ENCODE results near the gene PC. TPM values are rescaled to one million over a fixed set of nuclear protein-coding genes. Genes with fewer than 3 reads are reported as not detected.

The PC gene
- total and polyA plus RNA-seq, 9 of the 15 experiments (the other 6 are each of a cell fraction or from before 2014, with no cell fraction given) = 0.94 to 38.0 (median 8.7) TPM

DNA sequence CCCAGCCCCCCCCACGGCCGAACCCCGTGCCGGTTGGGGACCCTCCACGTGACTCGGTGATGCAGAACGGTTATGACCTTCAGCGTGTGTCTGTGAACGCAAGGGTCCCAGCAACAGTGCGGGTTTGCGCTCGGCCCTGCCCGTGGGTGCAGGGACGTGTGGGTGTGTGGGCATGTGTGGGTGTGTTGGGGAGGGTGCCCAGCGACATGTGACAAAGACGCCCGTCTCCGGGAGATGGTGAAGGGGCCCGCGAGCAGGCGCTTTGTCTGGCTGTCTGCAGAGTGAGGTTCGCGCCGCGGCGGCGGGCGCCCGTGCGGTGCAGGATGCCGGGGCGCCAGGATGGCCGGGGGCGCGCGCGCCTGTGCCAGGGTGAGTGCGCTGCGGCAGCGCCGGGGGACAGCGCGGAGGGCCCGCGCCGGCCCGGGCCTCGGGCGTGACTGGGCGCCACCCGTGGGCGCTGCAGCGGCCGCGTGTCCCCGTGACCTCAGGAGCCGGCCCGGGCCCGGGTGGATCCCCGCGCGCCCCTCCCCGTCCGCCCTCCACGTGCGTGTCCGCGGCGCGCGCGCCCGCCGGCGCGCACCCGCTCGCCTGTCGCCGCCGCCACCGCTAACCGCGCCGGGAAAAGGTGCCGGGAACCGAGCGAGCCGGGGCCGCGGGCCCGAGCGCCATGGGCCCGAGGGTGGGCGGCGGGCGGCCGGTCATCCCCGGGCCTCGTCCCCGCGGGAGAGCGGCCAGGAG, 101.5 kb downstream of the PC start, which contains the start of gene LRFN4 (continued):
- TF ChIP-seq NFE2L1 (tag; IDR thresholded peaks at IDR 0.05; ENCODE audit: borderline replicate concordance, low read depth) (no peak), HCFC1 (IDR thresholded peaks at IDR 0.05; ENCODE audit: low read depth, low read length) (no peak), ZBTB1 (CRISPR knock-in tag; IDR thresholded peaks at IDR 0.05; ENCODE audit: borderline replicate concordance, low read depth) (0 out of 2 replicates have a peak, but pooled peaks have one; percentile 46), CHCHD3 (CRISPR knock-in tag; IDR thresholded peaks at IDR 0.05) (no peak), CBFA2T3 (IDR thresholded peaks at IDR 0.05) (no peak), FOXP1 (CRISPR knock-in tag; IDR thresholded peaks at IDR 0.05) (0 out of 2 replicates have a peak, but pooled peaks have one; percentile 18), FUS (optimal IDR thresholded peaks at IDR 0.05; ENCODE audit: low read depth, low read length) (no peak), ZNF668 (CRISPR knock-in tag; IDR thresholded peaks at IDR 0.05) (no peak), BMI1 (IDR thresholded peaks at IDR 0.05; ENCODE audit: low read length) (no peak), SMAD4 (CRISPR knock-in tag; conservative IDR thresholded peaks at IDR 0.05) (peak; percentile 80; the same call in 1 of the 2 replicates), SNIP1 (IDR thresholded peaks at IDR 0.05; ENCODE audit: low read depth) (no peak), ZNF589 (CRISPR knock-in tag; IDR thresholded peaks at IDR 0.05; ENCODE audit: low read depth) (no peak), CXXC5 (CRISPR knock-in tag; IDR thresholded peaks at IDR 0.05) (peak; percentile 63; the same call in 1 of the 2 replicates), ATF6 (CRISPR knock-in tag; IDR thresholded peaks at IDR 0.05) (no peak), MAFK (IDR thresholded peaks at IDR 0.05; ENCODE audit: low read length) (no peak), ZNF766 (CRISPR knock-in tag; conservative IDR thresholded peaks at IDR 0.05) (0 out of 2 replicates have a peak, but pooled peaks have one; percentile 29), RBBP5 (IDR thresholded peaks at IDR 0.05; ENCODE audit: borderline replicate concordance, insufficient read depth, low read length, poor library complexity, severe bottlenecking) (peak; percentile 54), SMC3 (conservative IDR thresholded peaks at IDR 0.05; ENCODE audit: insufficient read depth, low read depth, low read length) (no peak)
- TF ChIP-seq, protein P1, sequence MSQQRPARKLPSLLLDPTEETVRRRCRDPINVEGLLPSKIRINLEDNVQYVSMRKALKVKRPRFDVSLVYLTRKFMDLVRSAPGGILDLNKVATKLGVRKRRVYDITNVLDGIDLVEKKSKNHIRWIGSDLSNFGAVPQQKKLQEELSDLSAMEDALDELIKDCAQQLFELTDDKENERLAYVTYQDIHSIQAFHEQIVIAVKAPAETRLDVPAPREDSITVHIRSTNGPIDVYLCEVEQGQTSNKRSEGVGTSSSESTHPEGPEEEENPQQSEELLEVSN (IDR thresholded peaks at IDR 0.05; ENCODE audit: borderline replicate concordance in 1 of 2, extremely low read depth in 1 of 2, insufficient read depth in 1 of 2, insufficient read length in 1 of 2, low read depth in 1 of 2, low read length in 1 of 2, poor library complexity in 1 of 2, severe bottlenecking in 1 of 2) = peak in 1 of 2 experiments; percentile 42
- TF ChIP-seq, protein P2, sequence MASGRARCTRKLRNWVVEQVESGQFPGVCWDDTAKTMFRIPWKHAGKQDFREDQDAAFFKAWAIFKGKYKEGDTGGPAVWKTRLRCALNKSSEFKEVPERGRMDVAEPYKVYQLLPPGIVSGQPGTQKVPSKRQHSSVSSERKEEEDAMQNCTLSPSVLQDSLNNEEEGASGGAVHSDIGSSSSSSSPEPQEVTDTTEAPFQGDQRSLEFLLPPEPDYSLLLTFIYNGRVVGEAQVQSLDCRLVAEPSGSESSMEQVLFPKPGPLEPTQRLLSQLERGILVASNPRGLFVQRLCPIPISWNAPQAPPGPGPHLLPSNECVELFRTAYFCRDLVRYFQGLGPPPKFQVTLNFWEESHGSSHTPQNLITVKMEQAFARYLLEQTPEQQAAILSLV (tag; IDR thresholded peaks at IDR 0.05) = no peak
- TF ChIP-seq, protein P3, sequence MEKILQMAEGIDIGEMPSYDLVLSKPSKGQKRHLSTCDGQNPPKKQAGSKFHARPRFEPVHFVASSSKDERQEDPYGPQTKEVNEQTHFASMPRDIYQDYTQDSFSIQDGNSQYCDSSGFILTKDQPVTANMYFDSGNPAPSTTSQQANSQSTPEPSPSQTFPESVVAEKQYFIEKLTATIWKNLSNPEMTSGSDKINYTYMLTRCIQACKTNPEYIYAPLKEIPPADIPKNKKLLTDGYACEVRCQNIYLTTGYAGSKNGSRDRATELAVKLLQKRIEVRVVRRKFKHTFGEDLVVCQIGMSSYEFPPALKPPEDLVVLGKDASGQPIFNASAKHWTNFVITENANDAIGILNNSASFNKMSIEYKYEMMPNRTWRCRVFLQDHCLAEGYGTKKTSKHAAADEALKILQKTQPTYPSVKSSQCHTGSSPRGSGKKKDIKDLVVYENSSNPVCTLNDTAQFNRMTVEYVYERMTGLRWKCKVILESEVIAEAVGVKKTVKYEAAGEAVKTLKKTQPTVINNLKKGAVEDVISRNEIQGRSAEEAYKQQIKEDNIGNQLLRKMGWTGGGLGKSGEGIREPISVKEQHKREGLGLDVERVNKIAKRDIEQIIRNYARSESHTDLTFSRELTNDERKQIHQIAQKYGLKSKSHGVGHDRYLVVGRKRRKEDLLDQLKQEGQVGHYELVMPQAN (IDR thresholded peaks at IDR 0.05; ENCODE audit: borderline replicate concordance) = peak; percentile 65; the same call in 1 of the 2 replicates
